Lung microvascular endothelial cell (primary cell): ENCODE results near the gene MISP3. TPM values are rescaled to one million over a fixed set of nuclear protein-coding genes. Genes with fewer than 3 reads are reported as not detected.

Experiments used
- DNase-seq, 2 donors: peaks; one replicate each; pipeline versions ENCODE4 v3.0.0 to v3.0.0-alpha.2; 2010; ENCODE audit warnings: low read depth in 2 of 2
- total RNA-seq: library from RNA; depleted of rRNA; stranded (reverse); fragments of >200 nt; gene quantifications from 2 replicates; pipeline ENCODE4 v1.2.1, GENCODE V29; 2014

The MISP3 gene
- total RNA-seq, 1 donor from 2014 or later = not detected

GRCh38 chr19:14119644-14120496 is 47.3 kb downstream of the MISP3 start:
- no peak for DNase-seq

GRCh38 chr19:14120497-14120780 is 47.9 kb downstream of the MISP3 start:
- DNase-seq = no peak

DNA sequence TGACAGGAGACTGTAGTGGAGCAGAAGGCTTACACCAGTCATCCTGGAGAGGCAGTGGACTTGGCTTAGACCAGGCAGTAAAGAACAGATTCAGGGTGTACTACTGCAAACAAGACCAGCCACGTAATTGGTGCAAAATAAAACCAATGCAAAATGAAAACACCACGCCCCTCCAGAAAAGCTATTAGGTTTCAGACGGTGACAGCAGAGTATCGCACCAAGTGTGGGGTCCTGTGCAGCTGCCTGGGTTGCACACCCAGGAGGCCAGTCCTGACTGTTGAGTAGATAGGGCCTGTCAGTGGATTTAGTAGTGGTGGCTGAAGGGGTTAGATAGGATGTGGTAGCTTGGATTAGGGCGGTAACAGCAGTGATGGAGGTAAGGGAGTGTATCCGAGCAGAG is 50.3 kb downstream of the MISP3 start:
- DNase-seq = no peak

Other genes with a start within 250 kb of the MISP3 start
- 0.40 TPM in 1 of 2 replicates, not detected in the other for gene NANOS3, start 195.7 kb upstream of the MISP3 start, total RNA-seq
- gene BRME1, start 166.7 kb upstream of the MISP3 start, total RNA-seq = under 0.01 and 0.20 TPM in 2 replicates
- 3.3 and 3.8 TPM in 2 replicates for gene CC2D1A, start 166.6 kb upstream of the MISP3 start, total RNA-seq
- gene PODNL1, start 134.4 kb upstream of the MISP3 start, total RNA-seq = not detected in 2 replicates
- gene DCAF15, start 120.3 kb upstream of the MISP3 start, total RNA-seq = 6.1 and 8.5 TPM in 2 replicates
- 1.3 and 2.2 TPM in 2 replicates for gene RFX1, start 66.5 kb upstream of the MISP3 start, total RNA-seq
- gene RLN3, start 44.6 kb upstream of the MISP3 start, total RNA-seq = not detected in 2 replicates
- gene IL27RA, start 41.0 kb upstream of the MISP3 start, total RNA-seq = 1.2 and 4.1 TPM in 2 replicates
- not detected in 2 replicates for gene PALM3, start 10.7 kb upstream of the MISP3 start, total RNA-seq
- gene C19orf67, start 13.0 kb downstream of the MISP3 start, total RNA-seq = not detected in 2 replicates
- gene SAMD1, start 18.0 kb downstream of the MISP3 start, total RNA-seq = 8.3 and 18.3 TPM in 2 replicates
- gene PRKACA, start 45.0 kb downstream of the MISP3 start, total RNA-seq = 27.0 and 32.9 TPM in 2 replicates
- 4.0 and 11.6 TPM in 2 replicates for gene ASF1B, start 63.8 kb downstream of the MISP3 start, total RNA-seq
- 3.3 and 5.4 TPM in 2 replicates for gene ADGRL1, start 133.4 kb downstream of the MISP3 start, total RNA-seq